Measurements from ENCODE around the gene LCN9.
A peak's percentile ranks its signal among the peaks of the same experiment; 100 is the strongest.

Gene LCN9

DNA sequence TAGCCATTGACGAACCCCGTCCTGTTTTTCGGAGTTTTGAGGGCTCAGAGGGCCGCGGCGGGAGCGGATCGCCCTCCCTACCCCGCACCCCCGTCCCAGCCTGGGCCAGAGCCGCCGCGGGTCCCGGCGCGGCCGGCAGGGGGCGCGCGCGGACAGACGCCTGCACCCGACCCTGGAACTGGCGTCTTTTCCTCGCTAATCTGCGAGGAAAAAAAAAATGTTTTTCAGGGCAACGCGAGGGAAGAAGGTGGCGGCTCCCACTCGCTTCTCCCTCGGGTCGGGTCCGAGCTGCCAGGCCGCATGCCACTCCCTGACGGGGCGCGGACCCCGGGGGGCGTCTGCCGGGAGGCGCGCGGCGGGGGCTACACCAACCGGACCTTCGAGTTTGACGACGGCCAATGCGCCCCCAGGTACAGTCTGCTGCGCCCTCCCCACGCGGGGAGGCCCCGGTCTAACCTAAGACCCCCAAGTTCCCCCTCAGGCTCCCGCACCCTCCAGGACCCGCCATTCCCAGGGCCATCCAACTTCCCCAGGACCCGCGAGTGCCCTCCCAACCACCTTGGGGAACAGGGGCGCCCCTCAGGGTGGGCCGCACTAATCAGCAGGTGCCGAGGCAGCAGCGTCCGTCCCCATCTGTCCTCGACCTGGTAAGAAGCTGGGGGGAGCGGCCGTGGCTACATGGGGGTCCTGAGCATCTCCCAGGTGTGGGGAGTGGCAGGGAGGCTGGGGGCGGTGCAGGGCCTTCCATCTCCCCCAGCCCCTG lies 39.0 kb downstream of the LCN9 start, which contains the start of gene KCNT1:
TSS of gene KCNT1 (plus strand) at position 227 of the 763 bp plus-strand sequence. CDS start at position 301, 74 bp downstream.
- H3K9me3 ChIP-seq = no peaks in the 10 kb centered on the region
- no peak within 1 kb of the TSS for H3K27ac ChIP-seq
- peaks cover 14% of the 10 kb centered on the region; the same call in 1 of the 2 replicates for H3K4me1 ChIP-seq
- H3K4me2 ChIP-seq = peak within 1 kb of the TSS; percentile 88
- H3K27me3 ChIP-seq = no peaks in the 10 kb centered on the region
- TF ChIP-seq Cebpa-rat (IDR thresholded peaks at IDR 0.05) = no peak
- peak within 1 kb of the TSS; percentile 57 for H3K4me3 ChIP-seq
- H3K9ac ChIP-seq = no peak within 1 kb of the TSS
- H4K20me1 ChIP-seq = no peaks in the 10 kb centered on the region
- no peaks in the 10 kb centered on the region for H3K36me3 ChIP-seq

GRCh38 chr9:135703726-135704125 lies 40.6 kb downstream of the LCN9 start:
- Histone ChIP-seq H4K20me1 (no peaks in the 10 kb centered on the region), H3K36me3 (no peaks in the 10 kb centered on the region), H3K27me3 (no peaks in the 10 kb centered on the region), H3K4me3 (no peak overlapping the region), H3K4me2 (no peak overlapping the region), H3K27ac (no peak overlapping the region), H3K4me1 (peaks cover 18% of the 10 kb centered on the region; the same call in 1 of the 2 replicates), H3K9me3 (no peaks in the 10 kb centered on the region), H3K9ac (no peak overlapping the region)
- no peak for TF ChIP-seq Cebpa-rat (IDR thresholded peaks at IDR 0.05)

GRCh38 chr9:135704483-135704882 lies 41.4 kb downstream of the LCN9 start:
- H4K20me1 ChIP-seq = no peaks in the 10 kb centered on the region
- H3K4me1 ChIP-seq = peaks cover 18% of the 10 kb centered on the region; the same call in 1 of the 2 replicates
- no peak for TF ChIP-seq Cebpa-rat (IDR thresholded peaks at IDR 0.05)
- no peak overlapping the region for H3K9ac ChIP-seq
- no peak overlapping the region for H3K27ac ChIP-seq
- no peaks in the 10 kb centered on the region for H3K36me3 ChIP-seq
- H3K4me2 ChIP-seq = no peak overlapping the region
- H3K27me3 ChIP-seq = no peaks in the 10 kb centered on the region
- H3K9me3 ChIP-seq = no peaks in the 10 kb centered on the region
- no peak overlapping the region for H3K4me3 ChIP-seq

GRCh38 chr9:135705376-135705775 lies 42.3 kb downstream of the LCN9 start:
- Histone ChIP-seq H3K9ac (no peak overlapping the region), H3K4me2 (no peak overlapping the region), H3K4me1 (peaks cover 18% of the 10 kb centered on the region; the same call in 1 of the 2 replicates), H3K27me3 (no peaks in the 10 kb centered on the region), H3K36me3 (no peaks in the 10 kb centered on the region), H3K27ac (no peak overlapping the region), H4K20me1 (no peaks in the 10 kb centered on the region), H3K9me3 (no peaks in the 10 kb centered on the region), H3K4me3 (no peak overlapping the region)
- no peak for TF ChIP-seq Cebpa-rat (IDR thresholded peaks at IDR 0.05)

DNA sequence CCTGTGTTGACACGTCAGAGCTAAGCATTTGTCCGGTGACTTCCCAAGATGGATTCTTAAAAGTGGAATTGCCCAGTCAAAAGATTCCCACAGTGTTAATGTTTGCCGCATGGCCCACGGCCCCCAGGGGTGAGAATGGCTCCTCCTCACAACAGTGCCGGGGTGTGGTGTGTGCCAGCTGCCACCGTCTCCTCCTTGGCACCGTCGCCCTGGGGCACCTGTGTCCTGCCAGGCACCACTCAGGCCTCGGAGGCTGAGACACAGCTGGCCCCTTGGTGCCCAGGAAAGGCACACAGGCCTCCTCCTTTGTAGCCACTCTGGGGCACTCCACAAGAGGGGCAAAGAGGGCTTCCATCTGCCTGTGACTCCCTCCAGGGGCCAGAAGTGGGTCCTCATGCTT lies 43.2 kb downstream of the LCN9 start:
- Histone ChIP-seq H3K9me3 (no peaks in the 10 kb centered on the region), H3K4me1 (peaks cover 24% of the 10 kb centered on the region), H3K36me3 (no peaks in the 10 kb centered on the region), H4K20me1 (no peaks in the 10 kb centered on the region), H3K4me2 (no peak overlapping the region), H3K27ac (no peak overlapping the region), H3K4me3 (no peak overlapping the region), H3K9ac (no peak overlapping the region), H3K27me3 (no peaks in the 10 kb centered on the region)
- TF ChIP-seq Cebpa-rat (IDR thresholded peaks at IDR 0.05) = no peak

DNA sequence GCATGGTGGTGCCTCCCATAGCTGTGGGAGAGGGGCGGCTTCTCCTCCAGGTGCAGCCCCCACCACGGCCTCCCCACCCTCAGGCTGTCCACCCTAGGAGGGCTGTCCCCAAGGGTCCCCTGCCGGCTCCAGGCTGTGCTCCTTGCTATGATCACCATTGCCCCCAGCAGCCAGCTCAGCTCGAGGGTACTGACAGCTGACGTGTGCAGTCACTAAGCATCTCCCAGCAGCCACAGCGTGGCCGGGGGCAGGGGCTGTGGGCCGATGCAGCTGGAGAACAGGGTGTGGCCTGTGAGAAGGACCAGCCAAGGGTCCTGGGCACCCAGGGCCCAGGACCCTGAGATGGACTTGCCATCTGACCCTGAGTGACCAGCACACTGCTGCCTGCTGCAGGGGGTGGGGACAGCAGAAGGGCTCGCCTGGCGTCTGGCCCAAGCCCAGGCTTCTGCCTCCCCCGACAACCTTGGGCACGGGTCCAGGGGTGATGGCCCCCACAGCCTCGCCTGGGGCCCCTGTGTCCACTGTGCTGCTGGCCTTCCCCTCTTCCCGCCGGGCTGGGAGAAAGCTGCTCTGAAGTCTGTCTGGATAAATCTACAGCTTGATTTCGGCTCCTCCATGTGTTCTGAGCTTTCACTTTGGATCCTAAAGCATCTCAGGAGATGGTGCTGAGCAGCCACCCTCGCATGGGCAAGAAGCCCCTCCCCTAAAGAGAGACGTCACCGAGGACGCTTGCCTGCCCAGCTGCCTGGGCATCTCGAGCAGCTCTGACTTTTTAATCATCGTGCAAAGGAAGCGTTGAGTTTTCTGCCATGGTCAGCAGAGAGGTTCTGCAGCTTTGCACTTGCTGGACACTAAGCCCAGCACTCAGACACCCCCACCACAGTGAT lies 44.4 kb downstream of the LCN9 start:
- no peak overlapping the region for H3K9ac ChIP-seq
- H3K4me3 ChIP-seq = no peak overlapping the region
- H3K4me2 ChIP-seq = no peak overlapping the region
- no peaks in the 10 kb centered on the region for H4K20me1 ChIP-seq
- H3K27me3 ChIP-seq = no peaks in the 10 kb centered on the region
- H3K9me3 ChIP-seq = no peaks in the 10 kb centered on the region
- H3K27ac ChIP-seq = no peak overlapping the region
- no peaks in the 10 kb centered on the region for H3K36me3 ChIP-seq
- TF ChIP-seq Cebpa-rat (IDR thresholded peaks at IDR 0.05) = no peak
- H3K4me1 ChIP-seq = peaks cover 26% of the 10 kb centered on the region

DNA sequence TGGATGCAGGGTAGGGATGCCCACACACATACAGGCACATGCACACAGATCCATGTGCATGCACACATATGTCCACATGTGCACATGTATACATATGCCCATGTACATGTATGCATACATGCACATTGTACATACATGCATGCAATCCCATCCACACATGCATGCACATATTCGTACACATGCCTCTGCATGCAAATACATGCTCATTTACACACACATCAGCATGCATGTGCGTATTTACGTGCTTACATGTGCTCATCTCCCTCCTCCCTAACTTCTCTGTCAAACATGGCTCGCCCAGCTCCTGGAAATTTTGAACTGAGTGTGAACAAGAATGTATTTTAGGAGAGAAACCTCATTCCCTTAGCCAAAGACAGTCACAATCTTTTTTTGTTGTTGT lies 45.1 kb downstream of the LCN9 start:
- Histone ChIP-seq H3K9ac (no peak overlapping the region), H3K4me3 (no peak overlapping the region), H3K4me1 (peaks cover 32% of the 10 kb centered on the region), H3K27ac (no peak overlapping the region), H3K9me3 (no peaks in the 10 kb centered on the region), H3K27me3 (no peaks in the 10 kb centered on the region), H3K36me3 (no peaks in the 10 kb centered on the region), H3K4me2 (no peak overlapping the region), H4K20me1 (no peaks in the 10 kb centered on the region)
- TF ChIP-seq Cebpa-rat (IDR thresholded peaks at IDR 0.05) = no peak

- Histone ChIP-seq H3K4me3 (no peak overlapping the region), H3K27ac (peak overlapping the region; percentile 65), H3K4me2 (peak overlapping the region; percentile 81), H3K27me3 (no peaks in the 10 kb centered on the region), H3K4me1 (peaks cover 60% of the 10 kb centered on the region), H3K9me3 (no peaks in the 10 kb centered on the region), H3K9ac (no peak overlapping the region), H4K20me1 (no peaks in the 10 kb centered on the region), H3K36me3 (no peaks in the 10 kb centered on the region)
- no peak for TF ChIP-seq Cebpa-rat (IDR thresholded peaks at IDR 0.05)
Measured at GRCh38 chr9:135711391-135711790, 48.3 kb downstream of the LCN9 start.

- Histone ChIP-seq H3K27ac (peak overlapping the region; percentile 65), H3K9ac (no peak overlapping the region), H3K4me2 (peak overlapping the region; percentile 81), H3K9me3 (no peaks in the 10 kb centered on the region), H3K4me1 (peaks cover 60% of the 10 kb centered on the region), H4K20me1 (no peaks in the 10 kb centered on the region), H3K4me3 (no peak overlapping the region), H3K36me3 (no peaks in the 10 kb centered on the region), H3K27me3 (no peaks in the 10 kb centered on the region)
- no peak for TF ChIP-seq Cebpa-rat (IDR thresholded peaks at IDR 0.05)
Measured at GRCh38 chr9:135711881-135712280, 48.8 kb downstream of the LCN9 start.
